GM12874 (cell line): ENCODE measurements around the gene BYSL.

Experiments used
- CTCF ChIP-seq: IDR thresholded peaks from 2 replicates; pipeline ENCODE4 v1.5.1; 2011; ENCODE audit warnings: low read depth, mild to moderate bottlenecking, control low read depth, low read length, moderate library complexity; ENCODE audit not compliant: insufficient read depth

The BYSL gene

GRCh38 chr6:41974281-41974825 is 53.1 kb downstream of the BYSL start:
- TF ChIP-seq CTCF: no peak

GRCh38 chr6:41975276-41975675 is 54.0 kb downstream of the BYSL start:
- no peak for TF ChIP-seq CTCF

GRCh38 chr6:41976794-41977484 is 55.6 kb downstream of the BYSL start:
- TF ChIP-seq CTCF: no peak
